Activated CD4-positive, alpha-beta memory T cell treated with anti-CD3 and anti-CD28 coated beads, Interleukin-2, amount 10 ng/mL, durations not matched to agents 7 days and 5 days (primary cell): ENCODE data around the gene SCAMP2. TPM values are rescaled to one million over a fixed set of nuclear protein-coding genes. Genes with fewer than 3 reads are reported as not detected.

Experiments
- CTCF ChIA-PET: fragments of 350-600 bp; sonication (Branson Sonifier 250); formaldehyde crosslinking; loops from one replicate; lab custom pipeline; 2021; ENCODE audit warnings: antibody characterized with exemption, inconsistent platforms; lab: Charles Lee
- POLR2A ChIA-PET: fragments of 350-600 bp; sonication (Branson Sonifier 250); formaldehyde crosslinking; loops from one replicate; lab custom pipeline; 2021; ENCODE audit warnings: antibody characterized with exemption; lab: Charles Lee
- DNase-seq: peaks from one replicate; pipeline ENCODE4 v3.0.0-alpha.2; 2020
- H3K27ac Mint-ChIP-seq: one replicate; pipeline ENCODE4 v1.8.0; 2021; ENCODE audit warnings: mild to moderate bottlenecking, mixed read lengths
- H3K27me3 Mint-ChIP-seq: one replicate; pipeline ENCODE4 v1.8.0; 2021; ENCODE audit warnings: mixed read lengths
- H3K36me3 Mint-ChIP-seq: one replicate; pipeline ENCODE4 v1.8.0; 2021; ENCODE audit warnings: low read depth, mixed read lengths
- H3K4me1 Mint-ChIP-seq: one replicate; pipeline ENCODE4 v1.8.0; 2021; ENCODE audit warnings: mixed read lengths
- H3K4me3 Mint-ChIP-seq: one replicate; pipeline ENCODE4 v1.8.0; 2021; ENCODE audit warnings: mild to moderate bottlenecking, mixed read lengths
- H3K9me3 Mint-ChIP-seq: one replicate; pipeline ENCODE4 v1.8.0; 2021; ENCODE audit warnings: mixed read lengths
- total RNA-seq, 2 experiments: library from RNA; stranded (reverse); gene quantifications; one replicate each; pipeline ENCODE4 v1.2.3, GENCODE V29; 2021

SCAMP2 gene
- total RNA-seq, 2 experiments from 2014 or later, result 144 to 156 TPM

DNA sequence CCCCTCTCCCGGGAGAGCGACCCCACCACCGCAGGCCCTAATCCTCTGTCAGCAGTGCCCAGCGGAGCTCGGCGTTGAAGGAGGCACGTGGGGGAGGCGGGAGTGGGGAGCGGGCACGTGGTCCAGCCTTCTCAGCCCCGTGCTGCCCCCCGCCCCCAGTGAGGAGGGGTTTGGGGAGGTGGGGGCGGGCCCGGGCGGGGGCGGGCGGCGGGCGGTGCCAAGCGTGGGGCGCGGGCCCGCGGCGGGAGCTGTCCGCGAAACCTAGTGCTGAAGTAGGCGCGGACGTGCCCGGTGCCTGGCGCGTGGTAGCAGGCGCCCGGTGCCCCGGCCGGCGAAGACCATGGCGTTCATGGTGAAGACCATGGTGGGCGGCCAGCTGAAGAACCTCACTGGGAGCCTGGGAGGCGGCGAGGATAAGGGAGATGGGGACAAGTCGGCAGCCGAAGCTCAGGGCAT lies 46.8 kb downstream of the SCAMP2 start, which contains the start of gene CPLX3:
TSS of gene CPLX3 (plus strand) at position 264 of the 456 bp plus-strand sequence. CDS start at position 341, 77 bp downstream.
- no peak within 1 kb of the TSS for H3K4me3 Mint-ChIP-seq
- DNase-seq, result peak; percentile 66
- H3K36me3 Mint-ChIP-seq, result no peaks in the 10 kb centered on the region
- peaks cover 25% of the 10 kb centered on the region for H3K27me3 Mint-ChIP-seq
- POLR2A ChIA-PET, result interaction anchor here (1.4 to 2.4 kb wide), 2 partner anchors 18 to 43 kb away, joined by 3 to 5 read pairs; no protein-coding TSS in a partner anchor
- peaks cover 14% of the 10 kb centered on the region for H3K4me1 Mint-ChIP-seq
- no peaks in the 10 kb centered on the region for H3K9me3 Mint-ChIP-seq
- no peak within 1 kb of the TSS for H3K27ac Mint-ChIP-seq
- CTCF ChIA-PET, result interaction anchor here (1.0 to 1.5 kb wide), 5 partner anchors 9 to 58 kb away, joined by 3 read pairs; no protein-coding TSS in a partner anchor

DNA sequence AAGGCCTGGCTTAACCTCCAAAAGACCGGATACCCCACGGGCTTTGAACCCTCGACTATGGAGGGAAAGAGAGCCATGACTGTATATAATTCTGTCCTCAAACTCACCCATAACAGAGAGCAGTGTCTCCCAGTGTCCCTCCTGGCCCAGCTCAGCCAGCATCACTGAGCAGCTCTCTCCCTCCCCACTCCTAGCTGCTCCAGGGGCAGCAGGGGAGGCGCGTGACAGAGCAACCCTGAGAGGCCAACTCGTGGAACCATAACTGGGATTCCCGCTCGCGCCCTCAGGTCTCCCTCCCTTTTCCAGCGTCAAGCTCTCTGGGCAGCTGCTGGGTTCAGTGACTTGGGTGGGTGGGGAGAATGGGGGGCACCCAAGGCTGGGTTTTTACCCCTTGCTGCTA lies 47.3 kb downstream of the SCAMP2 start:
- Mint-ChIP-seq H3K27ac (no peak overlapping the region), H3K4me1 (peaks cover 14% of the 10 kb centered on the region), H3K9me3 (no peaks in the 10 kb centered on the region), H3K27me3 (peaks cover 25% of the 10 kb centered on the region), H3K4me3 (no peak overlapping the region), H3K36me3 (no peaks in the 10 kb centered on the region)
- DNase-seq, result no peak
- ChIA-PET CTCF (interaction anchor here (1.0 to 1.5 kb wide), 4 partner anchors 8 to 59 kb away, joined by 3 read pairs; no protein-coding TSS in a partner anchor), POLR2A (interaction anchor here (1.4 to 2.4 kb wide), 2 partner anchors 19 to 43 kb away, joined by 3 to 5 read pairs; no protein-coding TSS in a partner anchor)

DNA sequence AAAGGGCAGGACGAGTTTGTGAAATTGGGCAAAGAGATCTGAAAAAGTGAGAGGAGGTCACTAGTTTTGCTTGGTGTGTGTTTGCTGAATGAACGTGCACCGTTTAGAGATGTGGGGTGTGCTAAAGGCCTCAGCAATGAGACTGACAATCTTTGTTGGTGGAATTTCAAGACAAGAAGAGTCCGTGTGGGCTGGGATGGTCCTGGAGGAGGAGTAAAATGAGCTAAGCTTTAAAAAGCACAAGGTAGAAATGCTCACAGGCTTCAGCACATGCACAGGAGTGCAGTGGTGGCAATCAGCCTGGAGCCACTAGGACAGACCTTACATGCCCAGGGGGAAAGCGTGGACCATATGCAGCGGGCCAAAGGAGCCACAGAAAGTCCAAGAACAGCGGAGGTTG lies 48.2 kb downstream of the SCAMP2 start:
- Mint-ChIP-seq H3K4me3 (no peak overlapping the region), H3K4me1 (peaks cover 9% of the 10 kb centered on the region)
- POLR2A ChIA-PET, result interaction anchor here (2.4 kb wide), 1 partner anchor 20 kb away, joined by 5 read pairs; no protein-coding TSS in a partner anchor

DNA sequence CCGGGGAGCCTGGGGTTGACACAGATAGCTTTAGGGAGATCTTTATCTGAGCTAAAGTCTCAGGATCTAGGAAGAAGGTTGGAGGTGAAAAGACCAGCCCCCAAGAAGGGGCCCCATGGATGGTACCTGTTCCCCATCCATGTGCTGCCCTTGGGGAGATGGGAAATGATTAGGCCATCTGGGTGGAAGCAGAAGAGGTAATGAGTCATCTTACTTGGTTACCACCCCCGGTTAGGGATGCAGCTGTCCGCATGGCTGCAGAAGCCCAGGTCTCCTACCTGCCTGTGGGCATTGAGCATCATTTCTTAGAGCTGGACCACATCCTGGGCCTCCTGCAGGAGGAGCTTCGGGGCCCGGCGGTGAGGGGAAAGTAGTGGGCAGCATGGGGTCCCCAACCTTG lies 49.8 kb downstream of the SCAMP2 start:
- POLR2A ChIA-PET, result interaction anchor here (1.2 kb wide), 1 partner anchor 70 kb away, joined by 3 read pairs; no protein-coding TSS in a partner anchor
- Mint-ChIP-seq H3K36me3 (no peaks in the 10 kb centered on the region), H3K27ac (no peak overlapping the region), H3K4me1 (peaks cover 11% of the 10 kb centered on the region), H3K4me3 (no peak overlapping the region), H3K9me3 (no peaks in the 10 kb centered on the region), H3K27me3 (peaks cover 25% of the 10 kb centered on the region)
- CTCF ChIA-PET, result interaction anchor here (1.1 to 1.4 kb wide), 3 partner anchors 13 to 79 kb away, joined by 3 read pairs; no protein-coding TSS in a partner anchor
- no peak for DNase-seq

More for the DNA sequence above, 48.2 kb downstream of the SCAMP2 start:
- no peak for DNase-seq
- Mint-ChIP-seq H3K27ac (no peak overlapping the region), H3K36me3 (no peaks in the 10 kb centered on the region), H3K9me3 (no peaks in the 10 kb centered on the region), H3K27me3 (peaks cover 25% of the 10 kb centered on the region)
- CTCF ChIA-PET, result interaction anchor here (1.0 to 1.3 kb wide), 2 partner anchors 8 to 53 kb away, joined by 3 to 4 read pairs; no protein-coding TSS in a partner anchor

DNA sequence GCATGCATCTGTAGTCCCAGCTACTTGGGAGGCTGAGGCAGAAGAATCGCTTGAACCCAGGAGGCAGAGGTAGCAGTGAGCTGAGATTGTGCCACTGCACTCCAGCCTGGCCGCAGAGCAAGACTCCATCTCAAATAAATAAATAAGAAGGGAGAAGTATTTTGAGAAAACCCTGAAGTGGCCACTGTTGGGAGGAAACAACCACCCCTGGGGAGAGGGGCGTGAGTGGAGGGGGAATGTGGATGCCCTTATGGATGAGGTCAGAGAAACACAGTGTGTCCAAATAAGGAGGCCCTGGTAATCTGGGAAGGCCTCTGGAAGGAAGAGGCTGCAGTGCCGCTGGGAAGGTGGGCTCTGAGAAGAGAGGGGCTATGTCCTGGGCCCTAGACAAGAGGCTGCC lies 50.9 kb downstream of the SCAMP2 start:
- Mint-ChIP-seq H3K36me3 (no peaks in the 10 kb centered on the region), H3K27me3 (peaks cover 17% of the 10 kb centered on the region), H3K4me1 (peaks cover 18% of the 10 kb centered on the region), H3K9me3 (no peaks in the 10 kb centered on the region), H3K4me3 (no peak overlapping the region), H3K27ac (no peak overlapping the region)
- DNase-seq, result no peak
- ChIA-PET POLR2A (interaction anchor here (1.3 kb wide), 1 partner anchor 14 kb away, joined by 3 read pairs; no protein-coding TSS in a partner anchor), CTCF (interaction anchor here (1.4 to 1.7 kb wide), 2 partner anchors 80 to 128 kb away, joined by 3 to 5 read pairs; no protein-coding TSS in a partner anchor)

DNA sequence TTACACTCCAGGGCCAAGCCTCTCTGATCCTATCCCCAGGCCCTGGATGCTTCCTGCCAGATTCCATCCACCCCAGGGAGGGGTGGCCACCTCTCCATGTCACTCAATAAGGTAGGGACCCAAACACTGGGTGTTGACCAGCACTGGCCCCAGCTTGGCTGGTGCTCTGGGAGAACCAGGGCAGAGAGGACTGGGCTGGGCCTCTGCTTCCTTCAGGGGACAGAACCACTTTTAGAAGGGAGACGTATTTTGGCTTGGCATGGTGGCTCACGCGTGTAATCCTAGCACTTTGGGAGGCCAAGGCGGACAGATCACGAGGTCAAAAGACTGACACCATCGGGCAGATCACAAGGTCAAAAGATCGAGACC lies 51.4 kb downstream of the SCAMP2 start:
- H3K27me3 Mint-ChIP-seq, result peaks cover 13% of the 10 kb centered on the region
- ChIA-PET CTCF (interaction anchor here (1.0 to 1.7 kb wide), 3 partner anchors 80 to 129 kb away, joined by 3 to 5 read pairs (median 3); no protein-coding TSS in a partner anchor), POLR2A (interaction anchor here (1.3 kb wide), 1 partner anchor 13 kb away, joined by 3 read pairs; no protein-coding TSS in a partner anchor)
- H3K36me3 Mint-ChIP-seq, result no peaks in the 10 kb centered on the region
- DNase-seq, result no peak
- H3K4me1 Mint-ChIP-seq, result peaks cover 19% of the 10 kb centered on the region
- no peaks in the 10 kb centered on the region for H3K9me3 Mint-ChIP-seq
- H3K27ac Mint-ChIP-seq, result no peak overlapping the region
- H3K4me3 Mint-ChIP-seq, result no peak overlapping the region

DNA sequence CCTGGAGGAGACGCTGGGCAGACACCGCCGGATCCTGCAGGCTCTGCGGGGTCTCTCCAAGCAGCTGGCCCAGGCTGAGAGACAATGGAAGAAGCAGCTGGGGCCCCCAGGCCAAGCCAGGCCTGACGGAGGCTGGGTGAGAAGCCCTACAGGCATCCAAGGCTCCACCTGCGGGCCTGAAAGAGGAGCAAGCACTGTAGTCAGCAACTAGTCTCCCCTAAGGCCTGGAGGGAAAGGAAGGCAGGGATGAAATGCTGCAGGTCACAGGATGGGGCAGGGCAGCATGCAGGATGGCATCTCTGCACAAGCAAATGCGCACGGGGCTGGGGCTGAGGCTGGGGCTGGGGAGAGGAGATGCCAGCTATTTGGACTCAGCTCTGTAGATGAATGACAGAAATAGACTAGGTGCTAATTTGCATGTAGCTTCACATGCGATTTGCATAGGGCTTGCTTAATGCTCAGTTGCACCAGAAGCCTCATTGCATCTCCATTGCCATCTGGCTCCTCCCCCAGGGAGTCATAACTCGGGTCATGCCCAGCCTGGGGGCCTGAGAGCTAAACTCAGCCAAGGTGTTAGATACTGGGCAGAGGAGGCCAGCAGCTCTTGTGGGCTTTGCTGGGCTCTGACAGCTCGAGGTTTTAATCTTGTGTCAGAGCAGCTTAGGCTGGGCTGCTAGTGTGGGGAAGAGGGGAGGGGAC lies 51.9 kb downstream of the SCAMP2 start:
- Mint-ChIP-seq H3K9me3 (no peaks in the 10 kb centered on the region), H3K4me1 (peaks cover 19% of the 10 kb centered on the region), H3K27me3 (peaks cover 11% of the 10 kb centered on the region), H3K36me3 (no peaks in the 10 kb centered on the region), H3K27ac (no peak overlapping the region), H3K4me3 (no peak overlapping the region)
- DNase-seq, result no peak
- CTCF ChIA-PET, result interaction anchor here (1.0 to 1.7 kb wide), 4 partner anchors 14 to 129 kb away, joined by 3 to 5 read pairs (median 4); no protein-coding TSS in a partner anchor
- POLR2A ChIA-PET, result interaction anchor here (0.6 to 4.0 kb wide), 2 partner anchors 12 to 13 kb away, joined by 3 to 16 read pairs; no protein-coding TSS in a partner anchor

DNA sequence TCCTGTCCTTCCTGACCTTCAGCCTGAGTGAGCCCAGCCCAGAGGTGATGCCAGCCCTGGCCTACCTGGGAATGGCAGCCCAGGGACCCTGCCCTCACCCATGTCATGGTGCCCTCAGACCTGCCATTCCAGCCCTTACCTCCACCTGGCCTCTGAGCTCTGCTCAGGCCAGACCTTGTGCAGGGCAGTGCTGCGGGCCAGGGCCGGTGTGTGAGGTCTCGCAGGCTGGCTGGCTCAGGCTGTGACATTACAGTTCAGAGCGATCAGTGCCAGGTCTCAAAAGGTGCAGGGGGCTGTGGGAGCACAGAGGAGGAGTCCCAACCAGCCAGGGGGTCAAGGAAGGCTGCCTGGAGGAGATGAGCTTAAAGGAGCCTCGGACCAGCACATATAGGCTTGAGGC lies 53.1 kb downstream of the SCAMP2 start:
- ChIA-PET CTCF (interaction anchor here (0.9 to 1.6 kb wide), 3 partner anchors 16 to 81 kb away, joined by 4 to 5 read pairs (median 4); no protein-coding TSS in a partner anchor), POLR2A (interaction anchor here (0.9 to 4.0 kb wide), 3 partner anchors 12 to 74 kb away, joined by 4 to 16 read pairs (median 11); no protein-coding TSS in a partner anchor)
- no peak overlapping the region for H3K4me3 Mint-ChIP-seq
- H3K4me1 Mint-ChIP-seq, result peaks cover 23% of the 10 kb centered on the region
- H3K27ac Mint-ChIP-seq, result no peak overlapping the region
- peaks cover 7% of the 10 kb centered on the region for H3K27me3 Mint-ChIP-seq
- H3K36me3 Mint-ChIP-seq, result no peaks in the 10 kb centered on the region
- no peaks in the 10 kb centered on the region for H3K9me3 Mint-ChIP-seq
- DNase-seq, result no peak

DNA sequence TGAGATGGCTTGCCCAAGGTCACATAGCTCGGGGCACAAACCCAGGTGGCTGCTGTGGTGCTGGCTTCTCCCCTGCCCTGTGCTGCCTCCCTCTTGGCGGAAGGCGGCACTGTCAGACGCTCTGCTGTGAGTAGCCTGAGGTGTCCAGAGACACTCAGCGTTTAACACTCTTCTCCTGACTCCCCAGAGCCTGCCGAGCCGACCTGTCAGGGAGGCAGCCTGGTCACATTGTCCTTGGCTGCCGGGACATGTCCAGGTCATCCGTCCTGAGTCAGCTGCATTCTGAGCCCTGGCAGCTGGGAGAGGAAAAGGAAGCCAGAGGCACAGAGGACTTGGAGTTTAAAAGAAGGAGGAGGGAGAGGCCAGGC lies 55.8 kb downstream of the SCAMP2 start:
- Mint-ChIP-seq H3K4me1 (peaks cover 23% of the 10 kb centered on the region), H3K4me3 (no peak overlapping the region), H3K36me3 (no peaks in the 10 kb centered on the region), H3K9me3 (no peaks in the 10 kb centered on the region), H3K27ac (no peak overlapping the region), H3K27me3 (no peaks in the 10 kb centered on the region)
- no peak for DNase-seq
- ChIA-PET POLR2A (interaction anchor here (2.4 to 4.0 kb wide), 3 partner anchors 9 to 29 kb away, joined by 6 to 16 read pairs (median 11); no protein-coding TSS in a partner anchor), CTCF (interaction anchor here (1.0 to 1.5 kb wide), 2 partner anchors 8 to 134 kb away, joined by 3 read pairs; no protein-coding TSS in a partner anchor)

DNA sequence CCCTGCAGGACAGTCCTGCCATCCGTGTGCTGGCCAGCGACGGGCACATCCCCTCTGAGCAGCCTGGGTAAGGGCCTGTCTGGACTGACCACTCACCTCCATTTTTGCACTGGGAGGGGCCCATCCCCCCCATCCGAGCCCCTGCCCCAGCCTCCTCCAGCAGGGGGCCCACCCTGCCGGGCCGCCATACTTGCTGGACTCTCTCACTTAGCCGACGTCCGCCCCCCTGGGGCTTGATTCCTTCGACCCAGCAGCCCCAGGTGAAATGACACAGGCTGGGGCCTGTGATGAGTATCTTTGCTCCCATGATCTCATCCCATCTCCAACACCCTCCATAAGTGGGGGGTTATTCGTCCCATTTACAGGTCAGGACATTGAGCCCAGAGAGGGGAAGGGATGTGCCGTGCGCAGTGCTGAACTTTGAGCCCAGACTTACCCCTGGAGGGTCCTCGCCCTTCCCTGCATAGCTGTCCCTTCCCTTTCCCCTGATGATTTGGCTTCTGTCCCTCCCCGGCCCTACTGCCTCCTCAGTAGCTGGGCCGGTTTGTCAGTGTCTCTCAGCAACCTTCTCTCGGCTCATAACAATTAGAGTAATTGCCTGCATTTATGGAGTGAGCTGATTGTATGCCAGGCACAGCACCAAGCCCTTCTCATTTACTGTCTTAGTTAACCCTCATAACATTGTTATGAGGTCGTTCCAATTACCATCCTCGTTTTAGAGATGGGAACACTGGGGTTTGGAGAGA lies 56.4 kb downstream of the SCAMP2 start:
- H3K4me3 Mint-ChIP-seq, result no peak overlapping the region
- no peaks in the 10 kb centered on the region for H3K27me3 Mint-ChIP-seq
- POLR2A ChIA-PET, result interaction anchor here (1.8 to 2.4 kb wide), 2 partner anchors 12 to 28 kb away, joined by 5 to 6 read pairs; no protein-coding TSS in a partner anchor

DNA sequence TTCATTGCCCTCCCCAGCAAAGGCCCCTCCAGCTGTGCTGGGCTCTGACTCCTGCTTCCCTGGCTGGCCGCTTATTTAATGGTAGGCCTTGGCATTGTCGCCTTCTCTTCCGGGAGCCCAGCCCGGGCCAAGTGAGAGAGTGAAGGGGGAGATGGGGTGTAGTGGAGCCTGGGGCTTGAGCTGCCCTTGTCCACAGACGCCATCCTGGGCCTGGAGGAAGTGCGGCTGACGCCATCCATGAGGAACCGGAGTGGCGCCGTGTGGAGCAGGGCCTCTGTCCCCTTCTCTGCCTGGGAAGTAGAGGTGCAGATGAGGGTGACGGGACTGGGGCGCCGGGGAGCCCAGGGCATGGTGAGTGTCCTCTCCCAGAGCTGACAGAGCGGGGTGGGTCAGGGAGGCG lies 57.2 kb downstream of the SCAMP2 start:
- H3K4me1 Mint-ChIP-seq, result peaks cover 23% of the 10 kb centered on the region
- no peaks in the 10 kb centered on the region for H3K9me3 Mint-ChIP-seq
- CTCF ChIA-PET, result interaction anchor here (0.9 kb wide), 1 partner anchor 16 kb away, joined by 3 read pairs; no protein-coding TSS in a partner anchor
- POLR2A ChIA-PET, result interaction anchor here (1.4 to 1.8 kb wide), 3 partner anchors 11 to 38 kb away, joined by 3 to 5 read pairs (median 3); no protein-coding TSS in a partner anchor
- no peaks in the 10 kb centered on the region for H3K36me3 Mint-ChIP-seq
- peaks cover 2% of the 10 kb centered on the region for H3K27me3 Mint-ChIP-seq
- DNase-seq, result no peak
- H3K4me3 Mint-ChIP-seq, result no peak overlapping the region
- H3K27ac Mint-ChIP-seq, result no peak overlapping the region

More for the DNA sequence above, 56.4 kb downstream of the SCAMP2 start:
- H3K27ac Mint-ChIP-seq, result no peak overlapping the region
- CTCF ChIA-PET, result interaction anchor here (1.0 to 1.5 kb wide), 2 partner anchors 9 to 135 kb away, joined by 3 read pairs; no protein-coding TSS in a partner anchor
- H3K36me3 Mint-ChIP-seq, result no peaks in the 10 kb centered on the region
- DNase-seq, result no peak
- no peaks in the 10 kb centered on the region for H3K9me3 Mint-ChIP-seq
- peaks cover 23% of the 10 kb centered on the region for H3K4me1 Mint-ChIP-seq
